HG02759 (cell line): ENCODE data around the gene NCAM2.

ENCODE experiments used
- ATAC-seq: cut with Tn5 transposase; IDR thresholded peaks from one replicate; pipeline ENCODE4 v1.9.1; 2021; ENCODE audit warnings: mild to moderate bottlenecking, moderate library complexity; ENCODE audit not compliant: unreplicated experiment

The NCAM2 gene

GRCh38 chr21:21204366-21204996, 206.3 kb downstream of the NCAM2 start:
- ATAC-seq, result no peak

GRCh38 chr21:21205604-21206003, 207.4 kb downstream of the NCAM2 start:
- ATAC-seq, result no peak

GRCh38 chr21:21210552-21210951, 212.3 kb downstream of the NCAM2 start:
- no peak for ATAC-seq

GRCh38 chr21:21213297-21213696, 215.1 kb downstream of the NCAM2 start:
- no peak for ATAC-seq

GRCh38 chr21:21216047-21216446, 217.8 kb downstream of the NCAM2 start:
- ATAC-seq, result no peak

- no peak for ATAC-seq
These were observed 228.3 kb downstream of the NCAM2 start for GRCh38 chr21:21226472-21226871.

- no peak for ATAC-seq
These were observed 232.5 kb downstream of the NCAM2 start for GRCh38 chr21:21230672-21231071.

GRCh38 chr21:21231913-21232312, 233.7 kb downstream of the NCAM2 start:
- ATAC-seq, result no peak

- no peak for ATAC-seq
These were observed 234.1 kb downstream of the NCAM2 start for GRCh38 chr21:21232320-21232719.

- no peak for ATAC-seq
These were observed 234.8 kb downstream of the NCAM2 start for GRCh38 chr21:21233051-21233450.

- no peak for ATAC-seq
These were observed 238.8 kb downstream of the NCAM2 start for GRCh38 chr21:21236996-21237395.

- ATAC-seq, result no peak
These were observed 240.6 kb downstream of the NCAM2 start for GRCh38 chr21:21238629-21239400.

GRCh38 chr21:21241391-21241790, 243.2 kb downstream of the NCAM2 start:
- ATAC-seq, result no peak

GRCh38 chr21:21246007-21246406, 247.8 kb downstream of the NCAM2 start:
- no peak for ATAC-seq

GRCh38 chr21:21247424-21247823, 249.2 kb downstream of the NCAM2 start:
- no peak for ATAC-seq

- no peak for ATAC-seq
These were observed 263.8 kb downstream of the NCAM2 start for GRCh38 chr21:21262048-21262447.

- no peak for ATAC-seq
These were observed 269.9 kb downstream of the NCAM2 start for GRCh38 chr21:21268061-21268471.

- no peak for ATAC-seq
These were observed 270.7 kb downstream of the NCAM2 start for GRCh38 chr21:21268885-21269284.

- no peak for ATAC-seq
These were observed 281.1 kb downstream of the NCAM2 start for GRCh38 chr21:21279193-21279901.

GRCh38 chr21:21283810-21284209, 285.6 kb downstream of the NCAM2 start:
- no peak for ATAC-seq

- no peak for ATAC-seq
These were observed 288.1 kb downstream of the NCAM2 start for GRCh38 chr21:21286170-21286798.
